AG08395 (cell line): ENCODE results near the gene CLSTN2.

Source experiments
- DNase-seq: peaks from one replicate; pipeline ENCODE4 v3.0.0; 2012; ENCODE audit warnings: mixed read lengths, low spot score

Gene CLSTN2

DNA sequence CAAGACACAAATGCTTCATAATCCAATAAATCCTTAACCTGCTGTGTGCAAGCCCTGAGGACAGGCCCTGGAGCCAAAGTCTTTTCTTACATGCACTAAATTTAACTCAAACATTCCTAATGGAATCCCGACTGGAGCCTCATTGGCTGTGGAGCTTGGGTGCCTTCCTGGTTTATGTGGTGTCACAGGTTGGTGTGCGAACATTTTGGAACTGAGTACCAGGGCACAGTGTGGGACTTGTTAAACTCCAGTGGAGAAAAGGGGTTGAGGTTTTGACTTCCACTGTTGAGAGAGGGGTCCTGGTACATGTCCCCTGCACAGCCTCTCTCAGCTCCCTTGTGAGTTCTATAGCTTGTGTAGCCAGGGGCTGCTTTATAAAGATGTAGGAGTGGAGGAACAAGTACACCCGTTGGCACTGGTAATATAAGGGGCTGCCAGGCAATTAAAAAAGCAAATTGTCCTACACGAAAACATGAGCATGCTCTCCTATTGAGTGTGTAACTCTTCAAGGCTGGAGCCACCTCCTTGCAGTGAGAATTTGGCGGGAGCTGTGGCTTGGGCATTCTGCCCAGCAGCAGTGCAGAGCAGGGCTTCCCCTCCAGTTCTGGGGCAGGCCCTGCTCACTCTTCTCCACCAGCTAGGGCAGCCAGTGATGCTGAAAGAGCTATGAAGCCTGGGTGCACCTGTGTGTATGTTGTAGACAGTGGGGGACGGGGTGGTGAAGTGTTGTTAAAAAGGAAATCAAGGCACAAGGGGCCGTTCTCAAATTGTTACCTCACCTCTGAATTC is 218.1 kb downstream of the CLSTN2 start:
- DNase-seq, result no peak

DNA sequence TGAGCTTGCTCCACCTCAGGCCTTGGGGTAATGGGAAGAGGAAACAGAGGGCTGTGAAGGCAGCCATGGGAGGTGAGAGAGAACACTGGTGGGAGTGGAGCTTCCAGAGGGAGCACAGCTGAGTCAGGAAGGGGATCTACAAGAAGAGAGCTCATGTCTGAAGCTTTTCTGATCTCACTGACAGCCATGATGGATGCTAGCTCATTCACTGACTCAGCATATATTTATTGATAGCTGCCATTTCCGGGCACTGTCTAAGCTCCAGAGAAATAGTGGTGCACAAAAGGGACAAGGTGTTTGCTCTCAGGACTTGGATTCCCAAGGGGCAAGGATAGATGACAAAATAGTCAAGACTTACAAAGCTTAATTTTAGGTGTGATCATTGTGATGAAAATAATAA is 218.8 kb downstream of the CLSTN2 start:
- no peak for DNase-seq

DNA sequence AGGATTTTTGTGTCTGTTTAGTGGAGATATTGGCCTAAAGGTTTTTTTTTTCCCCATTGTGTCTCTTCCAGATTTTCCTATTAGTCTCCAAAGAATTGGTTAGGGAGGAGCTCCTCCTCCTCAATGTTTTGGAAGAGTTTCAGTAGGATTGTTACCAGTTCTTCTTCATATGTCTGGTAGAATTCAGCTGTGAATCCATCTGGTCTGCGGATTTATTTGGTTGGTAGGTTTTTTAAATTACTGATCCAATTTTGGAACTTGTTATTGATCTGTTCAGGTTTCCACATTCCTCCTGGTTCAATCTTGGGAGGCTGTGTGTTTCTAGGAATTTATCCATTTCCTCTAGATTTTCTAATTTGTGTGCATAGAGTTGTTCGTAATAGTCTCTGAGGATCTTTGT is 222.2 kb downstream of the CLSTN2 start:
- DNase-seq, result no peak

DNA sequence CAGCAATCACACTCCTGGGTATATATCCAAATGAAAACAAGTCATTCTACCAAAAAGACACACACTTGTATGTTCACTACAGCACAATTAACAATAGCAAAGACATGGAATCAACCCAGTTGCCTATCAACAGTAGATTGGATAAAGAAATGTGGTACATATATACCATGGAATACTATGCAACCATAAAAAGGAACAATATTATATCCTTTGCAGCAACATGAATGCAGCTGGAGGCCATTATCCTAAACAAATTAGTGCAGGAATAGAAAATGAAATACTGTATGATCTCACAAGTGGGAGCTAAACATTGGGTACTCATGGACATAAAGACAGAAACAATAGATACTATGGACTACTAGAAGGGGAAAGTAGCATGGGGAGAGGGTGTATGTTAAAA is 224.7 kb downstream of the CLSTN2 start:
- DNase-seq, result no peak

DNA sequence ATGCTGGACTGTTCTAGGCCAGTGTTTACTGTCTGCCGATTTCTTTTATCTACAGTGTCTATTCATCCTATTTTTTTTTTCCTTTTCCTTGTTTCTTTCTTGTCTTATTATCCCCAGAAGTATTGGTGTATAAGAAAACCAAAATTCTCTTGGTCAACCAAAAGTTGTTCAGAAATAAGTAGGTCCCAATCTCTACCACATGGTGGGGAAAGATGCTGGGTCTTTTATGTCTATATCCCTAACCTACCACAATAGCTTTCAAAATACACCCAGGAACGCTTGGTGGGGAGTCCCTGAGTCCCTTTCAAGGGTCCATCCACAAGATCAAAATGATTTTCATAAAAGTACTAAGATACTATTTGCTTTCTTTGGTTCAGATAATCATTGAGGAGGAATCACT is 225.6 kb downstream of the CLSTN2 start:
- no peak for DNase-seq

DNA sequence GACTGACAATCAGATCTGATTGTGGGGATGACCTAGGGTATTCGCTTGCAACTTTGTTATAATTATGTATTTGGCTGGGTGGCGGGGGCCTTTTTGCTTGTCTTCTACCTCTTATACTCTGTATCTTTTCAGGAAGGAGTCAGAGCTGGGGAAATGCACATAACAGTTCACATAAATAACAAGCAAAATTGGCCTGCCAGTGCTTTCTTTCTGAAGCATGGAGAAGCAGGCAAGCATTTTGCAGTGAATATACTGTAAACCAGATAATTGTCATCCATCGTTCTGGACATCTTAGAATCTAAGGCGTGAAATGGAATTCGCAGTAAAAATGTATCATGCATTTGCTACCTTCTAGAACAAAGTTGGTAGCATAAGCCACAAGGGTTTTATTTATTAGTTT is 227.6 kb downstream of the CLSTN2 start:
- no peak for DNase-seq

DNA sequence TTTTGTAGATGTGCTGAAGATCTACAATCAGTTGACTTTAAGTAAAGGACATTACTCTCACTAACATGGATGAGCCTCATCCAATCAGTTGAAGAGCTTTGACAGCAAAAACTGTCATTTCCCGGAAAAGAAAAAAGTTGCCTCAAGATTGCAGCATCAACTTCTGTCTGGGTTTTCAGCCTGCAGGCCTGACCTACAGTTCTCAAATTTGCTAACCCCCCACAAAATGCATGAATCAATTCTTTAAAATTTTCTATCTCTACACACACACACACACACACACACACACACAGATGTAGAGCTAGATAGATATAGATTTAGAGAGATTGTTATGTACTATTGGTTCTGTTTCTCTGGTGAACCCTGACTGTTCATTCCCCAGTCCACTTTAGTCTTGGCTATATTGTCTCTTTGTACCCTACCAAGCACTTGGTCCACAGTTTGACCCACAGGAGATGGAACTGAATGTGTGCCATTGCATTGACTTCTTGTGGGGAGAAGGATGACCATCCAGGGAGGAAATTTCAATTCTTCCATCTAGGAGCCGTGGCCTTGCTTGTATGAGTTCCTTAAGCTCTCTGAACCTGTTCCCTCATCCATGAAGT is 228.3 kb downstream of the CLSTN2 start:
- no peak for DNase-seq

GRCh38 chr3:140164156-140164555 is 229.2 kb downstream of the CLSTN2 start:
- DNase-seq, result no peak

DNA sequence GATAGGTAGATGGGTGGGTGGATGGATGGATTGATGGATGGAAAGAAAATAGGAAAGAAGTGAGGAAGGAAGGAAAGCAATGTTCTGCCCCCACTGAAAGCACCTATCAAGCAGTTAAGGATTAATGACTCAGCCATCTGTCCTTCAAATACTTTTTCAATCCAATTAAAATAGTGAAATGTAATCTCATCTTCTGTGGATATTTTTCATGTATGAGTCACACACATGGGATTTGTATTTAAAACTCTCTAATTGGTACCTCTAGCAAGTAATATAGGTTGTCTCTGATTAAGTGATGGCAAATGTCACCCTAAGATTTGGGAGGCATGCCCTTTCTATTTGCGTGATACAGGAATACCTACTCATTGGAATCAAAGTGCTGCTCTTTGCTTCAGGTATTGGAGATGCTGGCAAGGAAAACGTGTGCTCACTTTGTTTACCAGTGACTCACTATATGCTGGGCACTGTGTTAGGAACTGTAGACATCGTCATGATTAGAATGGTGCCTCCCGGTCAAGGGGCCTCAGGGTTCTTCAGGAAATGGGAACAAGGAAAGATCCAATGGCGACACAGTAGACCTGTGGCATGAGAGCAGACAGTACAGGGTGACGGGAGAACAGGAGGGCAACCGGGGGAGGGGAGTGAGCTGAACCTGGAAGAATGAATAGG is 230.1 kb downstream of the CLSTN2 start:
- no peak for DNase-seq

DNA sequence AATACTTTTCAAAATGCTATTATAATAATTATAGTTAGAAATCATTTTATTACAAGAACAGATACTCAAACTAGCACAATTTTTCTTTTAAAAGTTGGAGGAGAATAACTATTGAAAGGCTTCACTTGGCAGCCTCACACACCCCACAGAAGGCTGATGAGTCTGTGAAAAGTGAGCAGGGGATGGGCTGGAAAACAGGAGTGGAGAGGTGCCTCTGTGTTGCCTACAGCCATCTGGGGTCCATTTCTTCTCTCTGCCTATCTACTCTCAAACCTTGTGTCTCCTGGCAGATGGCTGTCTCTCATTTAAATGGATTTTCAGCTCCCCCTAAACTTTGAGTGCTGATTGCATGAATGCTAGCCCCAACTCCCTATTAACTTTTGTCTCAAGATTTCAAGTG is 230.8 kb downstream of the CLSTN2 start:
- DNase-seq, result no peak

DNA sequence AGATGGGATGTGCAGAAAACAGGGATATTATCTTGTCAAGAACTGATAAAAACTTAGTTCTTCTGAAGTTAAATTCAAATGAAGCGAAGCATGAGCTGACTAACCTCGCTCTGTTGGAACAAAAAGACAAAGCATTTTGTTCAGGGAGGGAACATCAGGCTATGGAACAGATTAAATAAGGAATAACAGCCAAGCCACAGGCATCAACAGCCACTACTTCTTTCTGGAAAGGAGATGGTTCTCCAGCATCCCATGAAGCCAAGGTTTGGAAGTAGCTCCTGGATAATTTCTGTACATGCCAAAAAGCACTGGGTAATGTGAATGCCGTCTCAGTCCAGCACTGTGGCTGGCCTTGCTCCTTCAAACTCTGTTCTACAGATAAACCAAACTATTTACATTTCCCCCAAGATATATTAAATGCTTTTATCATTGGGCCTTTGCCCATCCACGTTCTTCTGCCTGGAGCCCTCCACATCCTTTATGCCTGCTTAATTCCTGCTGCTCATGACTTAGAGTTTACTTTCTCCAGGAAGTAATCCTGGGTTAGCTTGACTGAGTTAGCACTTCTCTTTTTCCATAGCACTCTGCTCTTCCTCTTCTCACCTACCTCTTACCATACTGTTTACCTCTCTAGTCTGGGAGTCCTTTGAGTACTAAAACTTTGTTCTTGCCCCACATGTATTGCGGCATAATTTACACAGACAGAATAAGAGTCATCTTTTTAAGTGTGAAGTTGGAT is 232.0 kb downstream of the CLSTN2 start:
- no peak for DNase-seq

DNA sequence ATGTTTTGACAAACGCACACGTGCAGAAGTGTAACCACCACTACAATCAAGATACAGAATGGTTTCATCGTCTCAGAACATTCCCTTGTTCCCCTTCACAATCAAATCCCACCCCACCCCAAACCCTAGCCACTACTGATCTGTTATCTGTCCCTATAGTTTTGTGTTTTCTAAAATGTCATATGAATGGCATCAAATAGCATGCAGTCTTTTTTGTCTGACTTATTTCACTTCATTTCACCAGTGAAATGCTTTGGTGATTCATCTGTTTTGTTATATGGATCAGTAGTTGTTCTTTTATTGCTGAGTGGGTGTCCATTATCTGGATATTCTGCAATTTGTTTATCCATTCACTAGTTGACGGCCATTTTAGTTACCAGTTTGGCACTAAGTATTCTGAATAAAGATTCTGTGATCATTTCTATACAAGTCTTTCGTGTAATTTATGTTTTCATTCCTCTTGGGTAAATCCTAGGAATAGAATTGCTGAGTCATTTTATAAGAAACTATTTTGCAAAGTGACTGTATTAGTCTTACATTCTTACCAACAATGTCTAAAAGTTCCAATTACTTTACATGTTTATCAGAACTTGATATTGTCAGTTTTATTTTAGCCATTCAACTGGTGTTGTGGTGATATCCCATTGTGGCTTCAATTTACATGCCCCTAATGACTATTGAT is 232.8 kb downstream of the CLSTN2 start:
- DNase-seq, result no peak

- DNase-seq, result no peak
Measured at GRCh38 chr3:140170612-140171011, 235.6 kb downstream of the CLSTN2 start.

- DNase-seq, result no peak
Measured at GRCh38 chr3:140176526-140176925, 241.5 kb downstream of the CLSTN2 start.

DNA sequence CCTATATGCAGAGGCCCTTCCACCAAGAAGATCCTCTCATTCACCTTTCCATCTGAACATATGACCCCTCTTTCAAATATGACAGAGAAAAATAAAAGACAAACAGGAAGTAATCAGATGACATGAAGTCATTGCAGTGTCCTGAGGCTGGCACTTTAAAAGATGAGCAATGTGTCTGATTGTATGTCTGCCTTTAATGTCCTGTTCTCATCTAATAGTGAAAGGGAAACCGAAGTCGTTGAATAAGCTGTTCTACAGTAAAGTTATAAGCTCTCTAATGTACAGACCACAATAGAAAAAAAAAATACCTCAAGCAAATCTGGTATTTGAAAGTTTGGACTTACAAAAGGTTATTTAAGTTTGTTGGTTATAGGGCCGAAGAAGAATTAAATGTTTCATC is 243.0 kb downstream of the CLSTN2 start:
- no peak for DNase-seq

DNA sequence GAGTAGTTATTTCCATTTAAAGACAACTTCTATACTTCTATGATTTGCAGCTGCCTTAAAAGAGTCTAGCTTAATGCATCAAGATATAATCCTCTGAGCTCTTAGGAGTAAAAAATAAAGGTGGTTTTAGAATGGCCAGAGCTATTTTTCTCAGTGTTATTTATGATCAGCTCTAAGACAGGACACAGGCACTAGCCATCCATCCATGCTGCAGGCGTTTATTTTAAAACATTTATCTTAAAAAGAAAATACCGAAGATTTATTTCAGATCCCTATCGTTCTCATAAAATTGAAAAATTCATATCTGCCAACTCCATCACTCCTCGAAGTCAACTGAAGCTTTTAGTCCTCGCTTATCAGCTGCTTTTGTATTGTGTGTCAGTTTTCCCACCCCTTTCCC is 243.5 kb downstream of the CLSTN2 start:
- no peak for DNase-seq

DNA sequence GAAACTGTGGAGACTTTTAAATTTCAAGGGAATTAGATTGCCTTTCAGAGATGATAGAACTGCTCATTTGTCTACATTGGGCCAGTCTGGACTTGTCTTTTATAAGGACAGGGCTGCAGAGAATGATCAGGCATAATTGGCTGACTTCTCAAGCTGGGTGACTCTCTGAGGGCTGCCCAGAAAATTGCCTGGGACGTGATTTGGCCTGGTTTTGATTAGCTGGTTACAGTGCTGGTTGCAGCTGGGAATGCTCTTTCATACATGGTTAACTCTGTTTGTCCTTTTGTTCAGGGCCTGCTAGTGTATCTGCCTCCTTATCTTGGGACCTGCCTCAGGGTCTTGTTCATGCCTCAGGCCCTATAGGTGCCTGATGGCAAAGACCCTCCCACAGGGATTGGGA is 245.6 kb downstream of the CLSTN2 start:
- DNase-seq, result no peak

- no peak for DNase-seq
Measured at GRCh38 chr3:140185375-140185774, 250.4 kb downstream of the CLSTN2 start.

DNA sequence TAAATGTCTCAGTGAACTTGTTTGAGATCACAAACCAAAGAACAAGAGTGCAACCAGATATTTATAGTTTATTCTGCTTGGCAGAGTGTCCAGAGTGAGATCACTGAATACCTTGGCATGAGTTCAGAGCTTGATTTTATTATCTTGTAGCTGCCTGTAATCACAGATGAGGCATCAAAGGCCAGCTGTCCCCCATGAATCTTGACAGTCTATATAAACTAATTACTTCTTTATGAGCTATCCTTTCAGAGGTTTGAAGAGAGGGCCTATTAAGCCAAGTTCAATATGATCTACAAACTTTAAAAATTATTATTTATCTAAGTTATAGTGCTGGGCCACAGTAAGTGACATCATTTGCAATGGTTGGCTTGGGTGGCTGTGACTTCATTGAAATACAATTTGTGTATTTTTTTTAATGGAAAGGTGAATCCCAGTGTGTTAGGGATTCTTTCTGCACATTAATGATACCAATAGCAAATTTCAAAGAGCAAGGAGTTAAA is 251.5 kb downstream of the CLSTN2 start:
- no peak for DNase-seq

DNA sequence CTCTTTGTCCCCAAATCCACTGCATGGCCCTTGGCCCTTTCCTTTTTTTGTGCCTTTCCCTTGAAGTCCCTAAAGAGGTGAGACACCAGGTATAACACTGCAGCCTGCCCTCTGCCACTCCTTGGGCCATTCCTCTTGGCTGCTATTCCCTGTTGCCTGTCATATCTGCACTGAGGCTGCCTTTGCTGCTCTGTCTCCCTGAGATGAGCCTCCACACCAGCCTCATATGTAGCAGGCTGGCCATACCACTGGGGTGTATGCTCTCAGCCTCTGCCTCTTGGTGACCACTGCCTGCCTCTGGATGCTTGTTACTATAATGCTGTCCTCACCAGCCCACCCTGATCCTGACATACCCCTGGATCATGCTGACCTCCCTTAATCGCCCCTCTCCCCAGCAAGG is 252.0 kb downstream of the CLSTN2 start:
- no peak for DNase-seq

- DNase-seq, result no peak
Measured at GRCh38 chr3:140187656-140188221, 252.8 kb downstream of the CLSTN2 start.

GRCh38 chr3:140188285-140188684 is 253.3 kb downstream of the CLSTN2 start:
- DNase-seq, result no peak
